GM19455 (cell line): ENCODE results near the gene TSSC4.
"Not testable (repeated sequence)": the region's sequence is repeated elsewhere in the genome, so short reads cannot be mapped to it uniquely, and the experiment has no call there.

Experiments used
- ATAC-seq: cut with Tn5 transposase; IDR thresholded peaks from one replicate; pipeline ENCODE4 v1.9.1; 2021; ENCODE audit not compliant: unreplicated experiment

TSSC4 gene

DNA sequence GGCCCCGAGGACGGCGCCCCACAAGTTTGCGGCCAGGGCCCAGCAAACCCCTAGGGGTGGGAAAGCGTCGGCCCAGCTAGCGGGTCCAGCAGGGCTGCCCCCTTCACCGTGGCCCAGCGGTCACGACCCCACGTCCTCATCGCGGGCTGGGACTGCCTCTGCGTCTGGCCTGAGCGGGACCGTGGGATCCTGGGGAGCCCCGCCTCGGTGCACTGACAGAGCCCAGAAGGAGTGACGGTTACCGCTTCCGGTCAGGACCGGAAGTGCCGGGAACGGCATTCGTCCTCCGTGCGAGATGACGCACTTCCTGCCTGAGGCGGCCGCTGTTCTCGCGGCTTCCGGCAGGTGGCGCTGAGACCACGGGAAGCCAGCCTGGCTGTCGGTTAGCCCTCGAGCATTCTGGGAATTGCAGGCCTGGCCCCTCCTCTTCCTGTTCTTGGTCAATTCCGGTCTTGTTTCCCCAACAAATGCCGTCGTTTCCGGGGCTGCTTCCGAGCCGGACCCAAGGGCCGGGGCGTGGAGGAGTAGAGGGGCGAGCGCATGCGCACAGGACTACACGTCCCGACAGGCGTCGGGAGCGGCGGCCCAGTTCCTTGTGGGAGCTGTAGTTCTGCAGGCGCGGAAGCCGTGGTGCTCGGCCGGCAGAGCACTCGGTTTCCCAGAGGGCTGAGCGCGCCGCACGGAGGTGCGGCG, at the start of gene TSSC4:
TSSC4 (plus strand) TSS at position 682 of the 693 bp plus-strand sequence. CDS start 1,884 bp downstream, outside the sequence.
- peak; percentile 80 for ATAC-seq

DNA sequence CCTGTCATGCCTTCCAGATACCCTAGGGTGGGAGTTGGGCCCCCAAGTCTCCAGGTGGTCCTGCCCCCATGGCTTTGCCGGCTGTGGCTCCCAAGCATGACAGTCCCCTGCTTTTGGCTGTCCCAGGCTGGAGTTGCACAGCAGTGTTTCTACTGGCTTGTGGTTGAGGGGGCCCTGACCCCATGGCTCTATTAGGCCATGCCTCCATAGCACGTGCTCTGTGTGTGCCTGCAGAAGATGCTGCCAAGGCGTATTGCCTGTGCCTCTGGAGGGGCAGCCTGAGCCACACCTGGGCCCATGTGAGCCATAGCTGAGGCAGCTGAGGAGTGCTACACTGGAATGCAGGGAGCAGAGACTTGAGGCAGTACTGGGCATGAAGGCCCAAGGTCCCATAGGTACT, 48.8 kb upstream of the TSSC4 start:
- ATAC-seq = no peak

DNA sequence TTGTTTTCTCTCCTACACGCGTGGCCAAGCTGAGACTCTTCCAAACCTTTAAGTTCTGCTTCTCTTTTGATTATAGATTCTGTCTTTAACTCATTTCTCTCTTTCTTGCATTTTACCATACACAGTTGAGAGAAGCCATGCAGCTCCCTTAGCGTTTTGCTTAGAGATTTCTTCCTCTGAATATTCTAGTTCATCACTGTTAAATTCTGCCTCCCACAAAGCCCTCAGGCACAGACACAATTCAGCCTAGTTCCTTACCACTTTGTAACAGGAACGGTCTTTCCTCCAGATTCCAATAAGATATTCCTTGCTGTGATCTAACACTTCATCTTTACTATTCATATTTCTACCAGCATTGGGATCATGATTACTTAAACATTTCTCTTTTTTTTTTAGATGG, 48.1 kb upstream of the TSSC4 start:
- ATAC-seq = no peak

DNA sequence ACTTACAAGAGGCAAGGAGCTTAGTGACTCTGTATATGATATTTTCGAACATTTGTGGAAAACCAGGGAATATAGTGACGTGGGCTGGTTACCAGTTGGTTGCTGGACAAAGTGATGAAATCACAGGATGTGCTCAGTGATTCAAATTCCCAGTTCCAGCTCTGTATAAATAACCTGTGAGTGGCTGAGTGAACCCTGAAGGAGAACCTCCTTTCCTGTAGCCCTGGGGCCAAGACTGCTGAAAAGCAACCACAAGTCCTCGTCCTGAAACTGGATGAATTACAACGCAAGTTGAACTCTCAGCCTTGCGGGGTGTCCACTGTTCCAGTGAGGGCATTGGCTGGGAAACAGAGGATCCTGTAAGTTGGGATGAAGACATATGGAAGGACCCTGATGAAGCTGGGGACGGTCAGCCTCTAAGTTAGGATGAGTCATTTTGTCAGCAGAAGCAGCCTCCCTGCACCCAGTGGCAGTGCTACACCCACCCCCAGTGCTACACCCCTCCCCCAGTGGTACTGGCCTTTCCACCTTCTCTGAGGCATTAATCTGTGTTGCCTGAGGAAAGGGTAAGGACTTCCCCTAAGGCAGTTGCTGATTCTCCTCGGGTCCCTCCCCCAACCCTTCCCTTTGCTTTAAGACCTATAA, 45.4 kb upstream of the TSSC4 start:
- ATAC-seq = no peak

DNA sequence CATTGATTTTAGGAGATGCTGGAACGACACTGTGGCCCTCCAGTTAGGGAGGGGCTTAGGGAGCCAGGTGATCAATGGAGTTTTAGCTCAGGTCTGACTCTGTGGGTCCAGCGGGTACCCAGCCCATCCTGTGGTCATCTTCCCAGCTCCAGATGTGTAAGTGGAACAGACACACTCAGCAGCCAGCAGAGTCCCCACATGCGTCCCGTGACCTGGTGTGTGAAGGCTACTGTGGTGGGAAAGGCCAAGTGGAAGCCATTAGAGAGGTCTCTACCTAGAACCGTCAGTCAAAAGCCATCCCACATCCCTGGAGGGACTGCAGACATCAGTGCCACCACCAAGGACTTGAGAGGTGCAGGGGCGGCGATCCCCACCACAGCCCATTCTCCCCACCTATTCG, 43.3 kb upstream of the TSSC4 start:
- no peak for ATAC-seq

DNA sequence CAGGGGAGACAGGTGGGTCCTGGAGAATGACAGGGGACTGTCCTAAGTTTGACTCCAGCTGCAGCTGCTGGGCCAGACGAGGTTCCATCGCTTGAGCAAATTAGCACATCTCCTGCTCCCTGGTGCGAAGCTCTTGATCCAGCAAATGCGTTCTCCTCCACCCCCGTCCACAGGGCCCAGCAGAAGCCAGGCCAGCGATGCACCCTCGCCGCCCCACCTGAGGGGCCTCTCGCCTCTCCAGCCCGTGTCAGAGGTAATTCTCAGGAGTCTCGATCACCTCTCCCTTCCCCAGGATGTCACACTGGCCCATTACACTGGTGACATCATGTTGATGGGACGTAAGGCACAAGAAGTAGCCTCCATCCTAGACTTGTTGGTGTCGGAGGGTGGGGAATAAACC, 42.9 kb upstream of the TSSC4 start:
- ATAC-seq = not testable (repeated sequence)

DNA sequence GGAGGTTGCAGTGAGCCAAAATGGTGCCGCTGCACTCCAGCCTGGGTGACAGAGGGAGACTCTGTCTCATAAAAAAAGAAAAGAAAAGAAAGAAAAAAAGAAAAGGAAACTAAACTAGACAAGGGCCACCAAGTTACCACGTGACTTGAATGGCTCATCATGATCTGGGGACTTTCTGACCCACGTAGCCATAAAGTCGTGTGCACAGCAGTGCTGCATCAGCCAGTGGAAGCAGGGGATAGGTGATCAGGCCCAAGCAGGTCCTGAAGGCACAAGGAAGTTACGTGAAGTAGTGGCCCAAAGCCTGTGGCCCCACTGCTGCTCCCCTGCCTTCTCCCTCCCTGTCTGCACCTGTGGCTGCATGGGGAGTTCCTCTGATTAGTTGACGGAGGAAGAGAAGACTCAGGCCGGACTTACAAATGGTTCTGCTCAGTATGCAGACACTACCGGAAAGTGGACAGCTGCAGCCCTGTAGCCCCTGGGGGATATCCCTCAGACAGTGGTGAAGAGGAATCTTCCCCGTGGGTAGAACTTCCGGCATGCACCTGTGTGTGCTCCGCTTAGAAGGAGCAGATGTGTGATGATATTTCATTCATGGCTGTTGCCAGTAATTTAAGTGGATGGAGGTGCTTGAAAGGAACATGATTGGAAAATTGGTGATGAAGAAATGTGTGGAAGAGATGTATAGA, 41.7 kb upstream of the TSSC4 start:
- ATAC-seq = no peak

DNA sequence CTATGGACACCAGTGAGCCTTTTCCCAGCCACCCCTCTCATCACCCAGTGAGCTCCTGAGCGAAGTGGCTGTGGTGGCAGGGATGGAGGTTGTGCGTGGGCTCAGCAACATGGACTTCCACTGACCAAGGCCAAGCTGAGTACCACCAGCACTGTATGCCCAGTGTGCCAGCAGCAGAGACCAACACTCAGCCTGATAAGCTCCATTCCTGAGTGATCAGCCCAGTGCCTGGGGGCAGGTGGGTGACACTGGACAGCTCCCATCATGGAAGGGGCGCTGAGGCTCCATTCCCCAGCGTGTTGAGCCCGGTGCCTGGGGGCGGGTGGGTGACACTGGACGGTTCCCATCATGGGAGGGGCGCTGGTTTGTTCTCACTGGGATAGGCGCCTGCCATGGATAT, 41.0 kb upstream of the TSSC4 start:
- no peak for ATAC-seq

DNA sequence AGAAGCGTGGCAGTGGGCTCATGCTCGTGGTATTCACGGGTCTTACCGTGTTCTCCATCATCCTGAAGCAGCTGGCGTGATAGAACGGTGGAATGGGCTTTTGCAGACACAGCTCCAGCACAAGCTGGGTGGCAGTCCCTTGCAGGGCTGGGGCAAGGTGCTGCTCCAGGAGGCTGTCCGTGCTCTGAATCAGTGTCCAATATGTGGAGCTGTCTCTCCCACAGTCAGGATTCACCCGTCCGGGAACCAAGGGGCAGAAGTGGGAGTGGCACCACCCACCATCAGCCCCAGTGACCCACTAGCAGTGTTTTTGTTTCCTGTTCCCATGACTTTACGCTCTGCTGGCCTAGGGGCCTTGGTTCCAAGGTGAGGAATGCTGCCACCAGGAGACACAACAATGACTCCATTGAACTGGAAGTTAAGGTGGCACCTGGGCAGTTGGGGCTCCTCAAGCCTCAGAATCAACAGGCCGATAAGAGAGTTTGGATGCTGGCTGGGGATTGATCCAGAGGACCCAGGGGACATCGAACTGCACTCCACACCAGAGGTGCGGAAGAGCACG, 40.4 kb upstream of the TSSC4 start:
- no peak for ATAC-seq

DNA sequence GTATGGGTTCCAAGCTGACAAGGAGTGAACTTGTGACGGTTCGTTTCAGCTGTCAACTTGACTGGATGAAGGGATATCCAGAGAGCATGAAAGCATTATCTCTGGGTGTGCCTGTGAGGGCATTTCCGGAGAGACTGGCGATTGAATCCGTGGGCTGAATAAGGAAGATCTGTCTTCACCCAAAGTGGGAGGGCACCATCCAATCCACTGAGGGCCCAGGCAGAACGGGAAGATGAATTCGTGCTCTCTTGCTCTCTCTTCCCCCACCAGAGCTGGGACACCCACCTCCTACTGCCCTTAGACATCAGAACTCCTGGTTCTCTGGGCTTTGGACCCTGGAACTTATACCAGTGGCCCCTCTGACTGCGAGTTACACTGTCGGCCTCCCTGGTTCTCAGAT, 39.0 kb upstream of the TSSC4 start:
- ATAC-seq = no peak

DNA sequence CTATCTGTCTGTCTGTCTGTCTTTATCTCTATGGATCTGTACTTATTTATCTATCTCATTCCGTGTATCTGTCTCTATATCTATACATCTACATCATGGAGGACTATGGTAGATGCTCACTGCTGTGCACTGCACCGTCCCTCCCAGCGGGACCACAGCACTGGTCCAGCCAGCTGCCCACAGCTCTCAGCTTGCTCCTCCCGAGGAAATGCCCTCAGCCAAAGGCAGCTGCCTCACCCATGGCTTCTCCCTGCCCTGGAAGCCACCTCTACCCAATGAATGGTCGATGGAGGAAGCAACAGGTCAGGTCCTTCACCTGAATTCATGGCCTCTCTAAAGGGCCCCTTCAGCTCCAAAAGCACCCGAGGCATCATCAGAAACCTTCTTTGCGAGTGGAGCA, 38.1 kb upstream of the TSSC4 start:
- ATAC-seq = no peak

DNA sequence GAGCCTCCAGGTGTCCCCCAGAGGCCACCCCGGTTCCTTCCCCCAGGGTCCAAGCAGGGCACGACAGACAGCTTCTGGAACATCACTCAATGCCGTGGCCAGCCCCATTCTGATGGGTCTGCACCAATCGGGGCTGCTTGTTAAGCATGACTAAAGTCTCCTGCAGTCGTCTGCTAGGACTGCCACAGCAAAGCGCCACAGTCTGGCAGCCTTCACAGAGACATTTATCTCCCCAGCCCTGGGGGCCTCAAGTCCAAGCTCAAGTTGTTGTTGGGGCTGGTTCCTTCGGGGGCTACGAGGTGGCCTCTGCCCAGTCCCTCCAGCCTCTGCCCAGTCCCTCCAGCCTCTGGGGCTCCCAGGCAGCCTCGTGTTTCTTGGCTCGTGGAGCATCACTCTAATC, 37.4 kb upstream of the TSSC4 start:
- ATAC-seq = no peak

DNA sequence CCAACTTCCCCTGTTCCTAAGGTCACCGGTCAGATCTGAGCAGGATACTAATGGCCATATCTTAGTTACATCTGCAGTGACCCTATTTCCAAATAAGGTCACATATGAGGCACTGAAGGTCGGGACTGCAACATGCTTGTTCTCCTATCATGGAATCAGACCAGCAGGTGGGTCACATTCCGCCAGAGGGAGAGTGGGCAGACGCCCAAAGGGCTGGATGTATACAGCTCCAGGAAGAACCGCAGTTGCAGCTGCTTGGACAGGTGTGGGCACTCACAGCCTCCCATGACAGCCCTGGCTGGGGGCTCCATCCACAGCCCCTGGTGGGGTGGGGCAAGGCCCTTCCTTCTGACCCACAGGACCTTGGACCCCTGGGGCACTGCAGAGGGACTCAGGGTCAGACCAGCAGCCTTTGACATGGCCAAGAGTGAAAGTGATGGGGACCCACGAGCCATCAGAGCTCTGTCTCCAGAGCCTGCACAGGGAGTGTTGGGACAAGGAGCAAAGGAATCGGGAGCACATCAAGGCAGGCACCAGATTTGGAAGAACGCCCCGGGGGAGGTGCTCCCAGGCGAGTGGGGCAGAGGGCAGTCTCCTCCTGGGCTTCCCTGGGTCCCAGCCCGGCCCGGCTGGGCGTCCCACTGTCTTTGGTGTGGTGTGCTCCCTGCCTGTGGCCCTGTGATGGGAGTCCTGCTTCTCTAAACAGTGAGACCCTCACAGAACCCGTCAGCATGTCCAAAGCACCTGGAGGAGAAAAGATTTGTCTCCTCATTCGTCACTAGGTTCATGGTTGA, 36.8 kb upstream of the TSSC4 start:
- no peak for ATAC-seq

DNA sequence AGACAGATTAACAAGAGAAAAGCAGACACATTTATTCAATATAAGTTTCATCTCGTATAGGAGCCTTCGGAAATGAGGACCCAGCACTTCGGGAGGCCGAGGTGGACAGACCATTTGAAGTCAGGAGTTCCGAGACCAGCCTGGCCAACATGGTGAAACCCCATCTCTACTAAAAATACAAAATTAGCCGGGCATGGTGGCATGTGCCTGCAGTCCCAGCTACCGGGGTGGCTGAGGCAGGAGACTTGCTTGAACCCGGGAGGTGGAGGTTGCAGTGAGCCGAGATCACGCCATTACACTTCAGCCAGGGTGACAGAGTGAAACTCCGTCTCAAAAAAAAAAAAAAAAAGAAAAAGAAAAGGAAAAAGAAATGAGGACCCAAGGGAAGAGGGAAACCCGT, 36.2 kb upstream of the TSSC4 start:
- ATAC-seq = not testable (repeated sequence)

DNA sequence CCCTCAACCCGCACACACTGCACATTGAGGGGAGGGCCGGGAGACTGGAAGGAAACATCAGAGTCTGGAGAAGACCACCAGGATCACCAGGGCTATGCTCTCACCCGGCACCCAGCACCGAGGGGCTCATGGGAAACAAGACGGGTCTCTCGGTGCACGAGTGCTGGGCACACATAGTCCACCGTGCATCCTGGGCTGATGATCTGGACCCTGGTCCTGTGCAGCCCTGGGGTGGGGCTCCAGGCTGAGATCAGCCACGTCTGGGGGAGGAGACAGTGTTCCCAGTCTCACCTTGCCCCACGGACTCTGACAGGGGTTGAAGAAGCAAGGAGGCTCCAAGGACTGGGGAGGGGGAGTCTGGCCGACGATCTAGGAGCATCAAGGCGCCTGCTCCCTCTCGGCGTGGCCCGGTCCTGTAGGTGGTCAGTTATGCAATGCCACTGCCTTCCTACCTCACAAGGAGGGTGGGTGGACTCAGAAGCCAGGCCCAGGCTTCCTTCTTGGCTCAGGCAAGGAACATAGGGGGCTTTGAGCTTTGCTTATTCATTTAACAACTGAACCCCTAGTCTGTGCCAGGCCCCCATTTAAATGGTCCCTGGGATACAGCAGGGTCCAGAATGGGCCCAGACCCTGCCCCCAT, 34.9 kb upstream of the TSSC4 start:
- ATAC-seq = no peak

DNA sequence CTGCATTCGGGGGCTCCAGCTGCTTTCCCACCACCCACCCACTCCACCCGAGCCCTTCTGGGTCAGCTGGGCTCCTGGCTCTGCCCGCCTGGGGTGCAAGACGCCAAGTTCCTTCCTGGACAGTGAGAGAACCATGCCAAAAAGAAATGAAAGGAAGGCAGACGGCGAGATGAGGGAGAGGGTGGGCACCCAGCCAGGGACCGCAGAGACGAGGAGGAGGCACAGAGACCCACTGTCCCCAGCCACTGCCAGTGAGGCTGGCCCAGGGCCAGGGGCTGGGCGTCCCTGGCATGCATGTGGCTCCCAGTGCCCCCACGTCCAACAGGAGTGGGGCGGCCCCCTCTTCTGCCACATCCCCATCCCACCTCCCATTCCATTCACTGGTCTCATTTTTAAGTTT, 34.3 kb upstream of the TSSC4 start:
- no peak for ATAC-seq

DNA sequence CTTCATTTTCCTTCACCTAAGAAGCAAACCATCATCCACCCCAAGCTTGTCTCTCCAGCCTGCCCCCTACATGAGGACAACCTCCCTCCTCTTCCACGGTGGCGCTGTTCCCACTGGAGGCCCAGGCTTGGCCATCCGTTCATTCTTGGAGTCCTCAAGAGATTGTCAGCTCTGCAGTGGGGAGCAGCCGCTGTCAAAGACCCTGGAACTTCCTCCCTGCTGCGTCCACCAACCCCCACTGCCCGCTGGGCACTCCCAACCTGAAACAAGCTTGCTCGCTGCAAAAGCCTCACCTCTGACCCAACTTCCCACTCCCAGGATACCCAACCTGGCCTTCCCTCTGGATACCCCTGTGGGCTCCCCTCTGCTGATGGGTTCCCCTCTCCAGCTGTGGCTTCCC, 33.8 kb upstream of the TSSC4 start:
- no peak for ATAC-seq

DNA sequence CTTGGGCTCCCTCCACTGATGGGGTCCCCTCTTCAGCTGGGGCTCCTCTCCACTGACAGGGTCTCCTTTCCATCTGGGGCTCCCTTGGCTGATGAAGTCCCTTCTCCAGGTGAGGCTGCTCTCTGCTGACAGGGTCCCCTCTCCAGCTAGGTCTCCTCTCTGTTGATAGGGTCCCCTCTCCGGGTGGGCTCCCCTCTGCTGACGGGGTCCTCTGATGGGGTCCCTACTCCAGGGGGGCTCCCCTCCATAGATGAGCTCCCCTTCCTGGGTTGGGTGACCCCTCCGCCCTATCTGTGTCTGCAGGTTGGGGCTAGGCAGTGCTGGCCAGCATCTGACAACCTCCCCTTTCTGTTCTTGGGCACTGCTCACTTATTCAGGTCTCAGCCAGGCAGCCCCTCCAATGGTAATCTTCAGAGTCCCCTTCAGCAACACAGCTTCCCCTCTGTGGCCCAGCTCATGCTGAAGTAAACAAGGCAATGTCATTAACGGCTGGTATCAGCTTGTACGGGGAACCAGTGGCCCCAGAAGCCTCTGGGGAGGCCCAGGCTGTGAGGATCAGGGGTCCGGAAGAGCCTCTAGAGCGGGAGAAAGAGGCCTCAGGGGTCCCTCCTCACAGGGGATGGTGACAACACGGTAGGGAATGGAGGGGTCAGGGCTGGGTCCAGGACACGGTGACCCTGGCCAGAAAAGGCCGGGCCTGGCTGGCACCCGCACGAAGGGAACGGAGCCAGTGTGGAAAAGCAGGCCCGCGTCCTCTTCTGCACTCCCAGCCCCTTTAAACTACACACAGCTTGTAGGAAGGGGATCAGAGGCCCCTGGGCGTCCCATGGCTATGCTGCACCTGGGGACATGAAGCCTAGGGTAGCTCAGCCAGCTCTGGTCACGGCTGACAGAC, 33.0 kb upstream of the TSSC4 start:
- no peak for ATAC-seq

DNA sequence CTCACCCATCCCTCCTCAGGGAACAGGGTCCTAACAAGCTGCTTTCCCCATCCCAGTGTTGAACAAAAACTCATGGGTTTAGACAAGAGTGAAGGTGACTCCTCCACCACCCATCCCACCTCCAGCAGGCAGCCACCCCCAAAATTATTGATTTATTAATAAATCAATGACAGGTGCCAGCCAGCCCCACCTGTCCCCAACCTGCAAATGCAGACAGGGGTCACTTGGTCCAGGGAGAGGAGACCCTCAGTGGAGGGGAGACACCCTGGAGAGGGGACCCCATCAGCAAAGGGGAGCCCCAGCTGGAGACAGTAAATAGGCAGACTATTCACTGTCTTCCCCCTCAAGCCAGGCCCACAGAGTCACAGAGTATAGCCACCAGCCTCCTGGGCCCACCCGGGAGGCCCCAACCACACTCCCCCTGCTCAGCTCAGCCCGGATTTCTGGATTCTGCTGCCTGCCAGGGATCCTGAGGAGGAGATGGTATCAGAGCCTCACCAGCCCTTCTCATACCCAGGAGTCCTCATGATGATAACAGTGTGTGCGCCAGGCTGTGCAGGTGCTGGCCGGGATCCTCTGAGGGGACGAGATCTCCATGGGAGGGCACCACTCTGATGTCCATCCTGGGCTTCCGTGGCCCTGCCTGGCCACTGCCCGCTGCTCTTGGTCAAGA, 32.2 kb upstream of the TSSC4 start:
- ATAC-seq = no peak
